Stimulated activated CD8-positive, alpha-beta memory T cell treated with anti-CD3 and anti-CD28 coated beads, Interleukin-7, amount 100 ng/mL, for 4 hours (primary cell): ENCODE data around the gene COL8A1.
"Not testable (repeated sequence)": the region's sequence is repeated elsewhere in the genome, so short reads cannot be mapped to it uniquely, and the experiment has no call there.

Experiments
- DNase-seq, 2 donors: peaks; one replicate each; pipeline ENCODE4 v3.0.0-alpha.2; 2020; ENCODE audit warnings: low read depth in 2 of 2

COL8A1 gene

DNA sequence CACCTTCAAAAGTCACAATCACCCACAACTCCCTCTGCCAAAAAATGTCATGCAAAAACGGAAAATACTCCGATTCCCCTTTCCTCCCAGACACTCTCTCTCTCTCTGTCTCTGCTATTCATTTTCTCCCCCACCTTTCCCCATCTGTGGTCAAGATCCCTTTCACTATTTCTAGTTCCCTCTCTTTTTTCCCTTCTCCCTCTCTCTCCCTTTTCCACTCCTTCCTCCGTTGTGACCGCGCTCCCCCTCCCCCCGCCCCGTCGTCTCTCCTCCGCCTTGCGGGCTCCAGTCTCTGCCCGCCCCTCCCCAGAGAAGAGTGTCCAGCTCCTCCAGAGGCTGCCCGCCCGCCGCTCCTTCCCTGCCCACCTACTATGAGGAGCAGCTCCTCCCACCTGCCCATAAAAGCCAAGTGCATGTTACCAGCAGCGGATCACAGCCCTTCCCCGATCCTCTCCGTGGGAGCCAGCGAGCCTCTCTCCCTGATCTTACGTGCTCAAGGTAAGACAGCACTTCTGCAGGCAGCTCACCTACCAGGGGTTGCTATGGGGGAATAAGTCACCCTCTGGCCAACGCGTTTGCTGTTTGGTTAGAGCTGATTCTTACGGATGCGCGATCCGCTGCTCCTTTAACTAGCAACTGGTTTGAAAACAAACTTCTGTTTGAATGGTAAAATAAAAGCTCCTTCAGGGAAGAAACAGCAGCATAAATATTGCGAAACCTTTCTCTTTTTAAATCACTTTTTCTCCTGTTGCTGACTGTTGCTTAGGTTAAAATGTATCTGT, at the start of gene COL8A1:
Gene COL8A1 (plus strand): TSS at position 428 of the 782 bp plus-strand sequence. CDS start 152,089 bp downstream, outside the sequence.
- DNase-seq = no peak

DNA sequence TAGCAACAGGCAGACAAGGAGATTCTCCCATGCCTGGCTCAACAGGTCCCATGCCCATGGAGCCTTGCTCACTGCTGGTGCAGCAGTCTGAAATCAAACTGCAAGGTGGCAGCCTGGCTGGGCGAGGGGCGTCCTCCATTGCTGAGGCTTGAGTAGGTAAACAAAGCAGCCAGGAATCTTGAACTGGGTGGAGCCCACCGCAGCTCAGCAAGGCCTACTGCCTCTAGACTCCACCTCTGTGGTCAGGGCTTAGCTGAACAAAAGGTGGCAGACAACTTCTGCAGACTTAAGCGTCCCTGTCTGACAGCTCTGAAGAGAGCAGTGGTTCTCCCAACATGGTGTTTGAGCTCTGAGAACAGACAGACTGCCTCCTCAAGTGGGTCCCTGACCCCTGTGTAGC, 49.2 kb upstream of the COL8A1 start:
- DNase-seq = not testable (repeated sequence)

DNA sequence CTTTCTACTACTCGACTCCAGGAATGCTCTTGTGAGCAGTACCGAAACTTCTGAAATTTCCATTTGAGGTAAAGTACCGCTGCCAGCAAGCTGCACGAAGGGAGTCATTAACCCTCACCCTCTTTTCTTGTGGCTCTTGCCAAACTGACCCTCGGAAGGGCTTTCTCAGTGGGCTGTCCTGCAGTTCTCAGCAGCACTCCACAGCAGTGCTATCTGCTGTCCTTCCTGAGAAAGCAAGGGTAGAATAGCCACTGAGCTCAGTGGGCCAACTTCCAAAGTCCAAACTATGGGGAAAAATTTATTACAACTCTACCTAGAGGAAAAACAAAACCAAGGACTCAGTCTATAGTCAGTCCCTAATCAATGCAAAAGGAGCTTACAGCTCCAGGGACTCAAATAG, 38.5 kb upstream of the COL8A1 start:
- DNase-seq = no peak

DNA sequence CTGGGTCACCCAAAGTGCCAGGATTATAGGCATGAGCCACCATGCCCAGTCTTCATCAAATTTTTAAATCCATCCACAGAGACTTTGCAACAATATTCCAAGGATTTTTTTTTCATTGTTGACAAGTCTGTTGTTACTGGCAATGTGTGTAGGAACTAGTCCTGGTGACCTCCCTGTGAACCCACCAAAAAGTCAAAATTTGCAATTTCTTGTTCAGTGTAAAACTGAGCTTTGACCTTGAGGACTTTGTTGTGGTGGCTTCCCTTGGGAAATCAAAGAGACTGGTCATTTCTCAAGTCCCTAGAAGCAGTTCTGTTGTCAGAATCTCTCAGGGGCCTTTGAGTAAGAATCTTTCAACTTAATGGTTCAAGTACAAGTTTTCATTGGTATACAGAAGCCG, 36.9 kb upstream of the COL8A1 start:
- DNase-seq = no peak

DNA sequence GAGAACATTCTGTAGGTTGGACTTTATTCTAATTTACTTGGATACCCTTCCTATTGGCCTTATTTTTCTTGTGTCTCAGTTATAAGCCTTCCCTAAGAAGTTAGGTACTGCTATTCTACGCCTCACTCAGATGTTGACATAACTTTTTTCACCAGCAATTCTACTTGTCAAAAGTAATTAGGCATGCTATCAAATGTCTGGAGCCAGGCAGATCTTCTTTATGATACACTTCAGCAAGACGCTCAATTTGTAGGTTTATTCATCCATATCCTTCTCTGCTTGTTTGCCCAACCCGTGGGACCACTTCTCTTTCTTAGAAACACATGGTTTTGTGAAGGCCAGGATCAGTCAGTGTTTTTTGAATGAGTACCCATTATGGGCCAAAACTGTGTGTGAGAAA, 36.2 kb upstream of the COL8A1 start:
- no peak for DNase-seq

DNA sequence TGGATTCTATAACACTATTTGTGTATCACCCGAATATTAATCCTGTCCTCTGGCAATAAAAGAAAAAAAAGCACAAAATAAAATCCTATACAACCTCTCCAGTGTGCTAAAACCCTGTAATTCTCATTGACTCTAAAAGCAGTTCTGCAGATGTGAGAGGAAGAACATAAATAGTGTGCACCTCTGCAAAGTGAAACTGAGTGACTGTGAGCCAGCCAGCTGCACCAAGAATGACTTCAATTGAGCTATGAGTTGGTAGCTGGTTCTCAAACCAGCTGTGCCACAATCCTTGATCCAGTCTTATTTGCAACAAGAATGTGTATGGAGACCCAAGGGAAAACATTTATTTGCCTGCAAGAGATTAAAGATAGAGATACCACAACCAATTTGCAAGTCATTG, 31.2 kb upstream of the COL8A1 start:
- DNase-seq = no peak

DNA sequence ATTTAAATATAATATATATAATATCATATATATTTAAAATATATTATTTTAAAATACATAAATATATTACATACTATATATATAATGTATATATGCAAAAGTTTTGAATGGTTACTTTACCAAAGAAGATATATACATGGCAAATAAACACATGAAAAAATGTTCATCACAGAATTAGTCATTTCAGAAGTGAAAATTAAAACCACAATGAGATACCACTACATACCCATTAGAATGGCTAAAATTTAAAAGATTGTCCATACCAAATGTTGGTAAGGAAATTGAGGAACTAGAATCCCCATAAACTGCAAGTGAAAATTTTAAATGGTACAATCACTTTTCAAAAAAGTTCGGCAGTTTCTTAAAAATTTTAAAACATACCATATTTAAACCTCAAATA, 23.6 kb upstream of the COL8A1 start:
- no peak for DNase-seq

DNA sequence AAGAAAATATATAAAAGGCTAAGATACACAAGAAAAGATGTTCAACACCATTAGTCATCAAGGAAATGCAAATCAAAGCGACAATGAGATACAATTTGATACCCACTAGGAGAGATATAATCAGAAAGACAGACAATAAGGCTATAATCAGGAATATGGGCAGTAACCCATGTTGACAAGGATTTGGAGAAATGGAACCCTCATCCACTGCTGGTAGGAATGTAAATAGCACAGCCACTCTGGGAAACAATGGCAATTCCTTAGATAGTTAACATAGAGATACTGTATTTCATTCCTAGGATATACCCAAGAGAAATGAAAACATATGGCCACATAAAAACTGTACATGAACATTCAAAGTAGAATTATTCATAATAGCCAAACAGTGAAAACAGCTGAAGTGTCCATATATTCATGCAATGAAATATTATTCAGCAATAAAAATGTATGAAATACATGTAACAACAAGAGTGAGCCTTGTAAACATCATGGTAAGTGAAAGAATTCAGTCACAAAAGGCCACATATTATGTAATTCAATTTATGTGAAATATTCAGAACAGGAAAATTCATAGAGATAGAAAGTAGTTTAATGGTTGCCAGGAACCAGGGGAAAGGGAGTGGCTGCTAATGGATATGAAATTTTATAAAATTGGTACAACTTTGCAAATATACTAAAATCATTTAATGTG, 18.2 kb upstream of the COL8A1 start:
- no peak for DNase-seq

DNA sequence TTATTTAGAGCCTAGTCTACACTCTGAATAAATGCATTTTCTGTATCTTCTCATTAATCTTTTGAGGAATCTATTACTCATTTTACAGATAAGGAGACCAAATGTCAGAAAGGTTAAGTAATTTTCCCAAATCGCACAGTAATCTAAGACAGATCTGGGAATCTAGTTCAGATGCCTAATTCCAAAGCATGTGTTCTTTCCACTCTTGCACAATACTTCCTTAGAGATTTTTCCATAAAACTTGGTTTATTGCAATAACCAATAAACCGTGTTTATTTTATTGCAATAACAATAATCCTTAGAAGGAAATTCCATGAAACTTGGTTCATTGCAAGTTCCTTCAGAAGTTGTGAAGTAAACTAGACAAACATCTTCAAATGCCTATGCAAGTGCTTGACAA, 17.4 kb upstream of the COL8A1 start:
- no peak for DNase-seq

DNA sequence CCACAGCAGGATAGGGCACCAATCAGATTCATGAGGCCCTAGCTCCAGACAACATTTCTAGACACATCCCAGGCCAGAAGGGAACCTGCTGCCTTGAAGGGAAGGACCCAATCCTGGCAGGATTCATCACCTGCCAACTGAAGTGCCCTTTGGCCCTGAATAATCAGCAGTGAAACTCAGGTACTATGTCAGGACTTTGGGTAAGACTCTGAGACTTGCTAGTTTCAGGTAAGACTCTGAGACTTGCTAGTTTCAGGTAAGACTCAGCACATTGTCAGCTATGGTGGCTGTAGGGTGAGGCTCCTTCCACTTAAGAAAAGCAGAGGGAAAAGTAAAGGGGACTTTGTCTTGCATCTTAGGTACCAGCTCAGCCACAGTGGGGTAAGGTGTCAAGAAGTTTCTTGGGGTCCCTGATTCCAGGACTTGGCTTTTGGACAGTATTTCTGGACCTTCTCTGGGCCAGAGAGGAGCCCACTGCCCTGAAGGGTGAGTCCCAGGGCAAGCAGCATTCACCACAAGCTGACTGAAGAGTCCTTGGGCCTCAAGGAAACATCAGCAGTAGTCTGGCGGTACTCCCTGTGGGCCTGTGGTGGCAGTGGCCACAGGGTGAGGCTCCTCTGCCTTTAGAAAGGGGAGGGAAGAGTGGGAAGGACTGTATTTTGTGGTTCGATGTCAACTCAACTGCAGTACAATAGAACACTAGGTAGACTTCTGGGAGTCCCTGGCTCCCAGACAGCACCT, 13.7 kb upstream of the COL8A1 start:
- DNase-seq = no peak

DNA sequence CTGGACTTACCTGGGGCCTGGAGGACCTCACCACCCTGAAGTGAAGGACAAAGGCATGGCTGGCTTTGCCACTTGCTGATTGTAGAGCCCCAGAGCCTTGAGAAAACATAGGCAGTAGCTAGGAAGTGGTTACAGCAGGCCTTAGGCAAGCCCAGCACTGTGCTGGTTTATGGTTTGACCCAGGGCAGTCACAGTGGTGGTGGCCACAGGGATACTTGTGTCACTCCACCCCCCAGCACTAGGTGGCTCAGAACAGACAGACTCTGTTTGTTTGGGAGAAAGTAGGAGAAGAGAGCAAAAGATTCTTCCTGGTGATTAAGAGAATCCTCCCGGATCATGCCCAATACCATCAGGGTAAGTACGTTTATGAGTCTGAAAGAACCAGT, 13.2 kb upstream of the COL8A1 start:
- no peak for DNase-seq

DNA sequence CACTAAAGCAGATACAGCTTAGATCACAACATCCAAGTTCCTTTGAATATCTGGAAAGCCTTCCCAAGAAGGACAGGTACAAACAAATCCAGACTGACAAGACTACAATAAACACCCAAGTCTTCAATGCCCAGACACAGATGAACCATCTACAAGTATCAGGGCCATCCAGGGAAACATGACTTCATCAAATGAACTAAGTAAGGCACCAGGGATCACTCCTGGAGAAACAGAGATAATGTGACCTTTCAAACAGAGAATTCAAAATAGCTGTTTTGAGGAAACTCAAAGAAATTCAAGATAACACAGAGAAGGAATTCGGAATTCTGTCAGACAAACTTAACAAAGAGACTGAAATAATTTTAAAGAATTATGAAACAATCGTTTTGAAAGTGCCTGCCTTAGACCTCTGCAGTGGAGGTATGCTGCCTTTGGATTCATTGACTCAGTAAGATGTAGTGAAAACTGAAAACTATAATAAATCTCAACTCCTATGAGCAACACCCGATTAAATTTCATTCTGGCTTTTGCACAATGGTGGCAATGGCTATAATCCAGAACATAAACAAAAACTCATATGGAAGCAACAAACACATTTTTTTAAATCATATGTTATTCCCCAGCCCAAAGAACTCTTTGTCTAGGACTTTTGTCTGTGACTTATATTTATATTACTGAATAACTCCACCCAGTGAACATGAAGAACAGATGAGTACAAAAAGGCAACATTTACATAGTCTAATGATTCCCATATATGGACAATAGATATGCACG, 12.6 kb upstream of the COL8A1 start:
- no peak for DNase-seq

DNA sequence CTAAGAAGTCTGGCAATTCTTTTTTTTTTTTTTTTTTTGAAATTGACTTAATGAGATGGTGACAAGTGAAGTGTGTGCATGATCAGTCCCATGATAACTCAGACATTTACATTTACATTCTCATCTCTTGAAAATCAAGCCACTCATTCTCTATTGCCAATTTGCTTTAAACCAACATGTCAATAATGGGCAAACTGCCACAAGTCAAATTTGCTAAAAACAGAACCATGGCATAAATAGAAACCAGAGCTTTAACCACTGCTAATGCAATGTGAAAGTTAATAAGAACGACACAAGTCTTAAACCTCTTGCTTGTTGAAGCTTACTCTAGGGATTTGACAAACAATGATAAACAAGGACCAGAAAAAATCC, 12.0 kb upstream of the COL8A1 start:
- no peak for DNase-seq

DNA sequence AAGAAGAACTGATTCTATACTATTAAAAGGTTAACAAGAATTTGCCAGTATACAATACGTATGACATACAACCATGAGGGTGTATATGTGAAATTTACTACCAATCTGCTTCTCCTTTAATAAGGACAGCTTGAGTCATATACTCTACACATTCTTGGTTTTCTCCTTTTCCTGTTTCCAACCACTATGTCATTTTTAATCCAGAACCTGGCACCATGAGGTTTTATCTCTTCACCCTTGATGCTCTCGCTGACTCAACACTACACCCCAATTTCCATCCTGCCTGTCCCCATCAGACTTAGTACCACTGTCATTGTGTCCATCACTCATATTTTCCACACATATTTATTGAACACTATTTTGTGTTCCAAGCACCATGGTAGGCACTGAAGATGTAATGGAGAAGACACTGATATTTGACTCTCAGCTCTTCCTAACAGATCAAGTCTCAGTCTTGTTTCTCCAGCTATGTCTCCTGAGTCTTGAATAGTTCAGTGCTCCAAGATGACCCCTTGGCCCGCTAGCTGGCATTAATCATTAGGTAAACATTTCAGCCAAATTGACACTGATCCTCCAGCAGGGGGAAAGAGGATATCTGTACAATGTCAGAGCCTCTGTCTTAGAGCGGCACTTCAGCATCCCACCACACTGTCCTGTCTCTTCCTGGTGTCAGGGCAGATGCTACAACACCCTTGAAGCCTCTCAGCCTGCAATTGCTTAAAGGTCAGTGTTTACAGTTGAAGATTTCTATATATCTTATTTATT, 11.2 kb upstream of the COL8A1 start:
- DNase-seq = no peak

DNA sequence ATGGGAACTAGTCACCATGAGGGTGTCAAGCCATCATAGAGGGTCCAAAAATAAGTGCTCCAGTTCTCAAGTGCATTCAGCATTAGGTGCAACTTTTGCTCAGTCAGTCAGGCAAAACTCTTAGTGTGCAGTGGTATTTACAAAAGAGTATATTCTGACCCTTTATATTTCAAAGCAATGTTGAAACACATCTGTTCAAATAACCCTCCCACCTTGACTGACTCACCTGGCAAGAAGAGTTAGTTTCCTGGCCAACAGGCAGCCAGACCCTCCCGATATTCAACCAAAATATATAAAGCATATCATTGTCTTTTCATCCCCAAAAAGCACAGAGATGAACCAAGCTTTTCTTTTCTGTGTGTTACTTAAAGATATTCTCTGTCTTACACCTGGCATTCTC, 7.6 kb upstream of the COL8A1 start:
- no peak for DNase-seq

DNA sequence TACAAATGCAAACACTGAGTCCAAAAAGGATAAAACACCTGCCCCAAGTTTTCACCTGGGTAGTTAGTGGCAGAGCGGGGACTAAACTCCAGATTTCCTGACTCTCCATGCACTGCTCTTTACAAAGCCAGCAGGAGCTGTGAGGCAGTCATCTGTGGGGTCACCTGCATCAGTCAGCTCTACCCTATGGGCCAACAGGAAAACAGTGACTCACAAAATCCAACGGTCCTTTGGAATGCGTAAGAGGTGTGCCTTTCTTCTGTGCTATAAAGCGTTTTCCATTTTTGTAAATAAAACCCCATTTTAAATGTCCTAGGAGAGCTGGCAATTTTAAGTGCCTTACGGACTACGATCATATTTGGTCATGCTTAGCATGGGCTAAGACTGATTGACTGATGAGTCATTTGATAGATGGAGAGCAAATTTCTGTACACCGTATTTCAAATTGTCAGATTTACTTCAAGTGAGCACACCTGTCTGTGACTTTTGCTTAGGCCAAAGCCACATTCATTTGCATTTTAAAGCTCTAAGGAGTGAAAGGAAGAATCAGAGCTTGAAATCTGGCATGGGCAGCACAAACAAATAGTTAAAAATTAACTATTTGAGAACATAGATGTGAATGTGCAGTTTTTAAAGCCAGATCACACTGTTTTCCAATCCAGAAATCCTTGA, 4.4 kb upstream of the COL8A1 start:
- DNase-seq = no peak

DNA sequence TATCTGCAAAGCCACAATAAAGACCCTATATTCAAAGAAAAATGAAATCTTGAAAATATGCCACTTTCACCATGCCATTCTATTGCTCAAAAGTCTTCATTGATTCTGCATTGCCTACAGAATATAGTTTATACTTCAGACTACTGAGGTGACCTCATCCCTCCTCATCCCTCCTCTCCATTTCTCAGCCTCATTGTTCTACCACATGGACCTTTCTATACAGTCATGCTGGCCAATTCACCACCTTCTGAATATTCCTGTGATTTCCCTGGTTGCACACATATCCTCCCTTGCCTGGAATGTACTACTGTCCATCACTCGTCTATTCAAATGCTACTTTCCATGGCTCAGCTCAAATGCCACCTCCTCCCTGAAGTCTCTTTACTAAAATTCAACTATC, 3.5 kb upstream of the COL8A1 start:
- no peak for DNase-seq

DNA sequence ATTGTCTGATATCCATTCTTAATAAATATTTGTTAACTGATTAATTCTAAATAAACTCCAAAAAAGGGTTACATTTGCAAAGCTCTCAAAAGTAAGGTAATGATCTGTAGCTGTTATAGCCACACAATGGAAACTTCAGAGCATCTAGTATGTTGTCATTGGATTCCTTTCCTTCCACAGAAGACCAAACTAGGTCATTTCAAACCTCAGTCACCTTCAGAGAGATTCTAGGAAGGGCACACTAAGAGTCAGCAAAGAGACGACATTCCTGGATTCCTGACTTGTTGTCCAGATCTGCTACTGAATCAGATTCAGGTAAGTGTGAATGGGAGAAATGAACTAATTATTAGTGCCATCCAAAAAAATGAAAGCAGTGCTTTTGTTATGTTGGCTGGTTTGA, 3.0 kb upstream of the COL8A1 start:
- no peak for DNase-seq

DNA sequence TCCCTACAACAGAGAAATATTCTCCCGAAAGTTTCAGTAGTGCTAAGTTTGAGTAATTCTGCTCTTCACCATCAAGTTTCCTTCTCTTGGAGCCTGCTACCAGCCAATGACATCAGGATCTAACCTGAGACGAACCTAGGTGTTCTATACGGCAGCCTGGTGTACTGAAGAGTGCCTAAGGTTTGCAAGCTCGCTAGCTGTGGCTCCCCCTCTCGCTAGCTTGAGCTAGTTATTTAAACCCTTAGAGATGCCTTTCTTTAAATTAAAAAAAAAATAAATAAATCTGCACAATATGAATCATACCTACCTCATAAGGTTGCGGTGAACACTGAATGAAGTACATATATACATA, 1.4 kb upstream of the COL8A1 start:
- no peak for DNase-seq

DNA sequence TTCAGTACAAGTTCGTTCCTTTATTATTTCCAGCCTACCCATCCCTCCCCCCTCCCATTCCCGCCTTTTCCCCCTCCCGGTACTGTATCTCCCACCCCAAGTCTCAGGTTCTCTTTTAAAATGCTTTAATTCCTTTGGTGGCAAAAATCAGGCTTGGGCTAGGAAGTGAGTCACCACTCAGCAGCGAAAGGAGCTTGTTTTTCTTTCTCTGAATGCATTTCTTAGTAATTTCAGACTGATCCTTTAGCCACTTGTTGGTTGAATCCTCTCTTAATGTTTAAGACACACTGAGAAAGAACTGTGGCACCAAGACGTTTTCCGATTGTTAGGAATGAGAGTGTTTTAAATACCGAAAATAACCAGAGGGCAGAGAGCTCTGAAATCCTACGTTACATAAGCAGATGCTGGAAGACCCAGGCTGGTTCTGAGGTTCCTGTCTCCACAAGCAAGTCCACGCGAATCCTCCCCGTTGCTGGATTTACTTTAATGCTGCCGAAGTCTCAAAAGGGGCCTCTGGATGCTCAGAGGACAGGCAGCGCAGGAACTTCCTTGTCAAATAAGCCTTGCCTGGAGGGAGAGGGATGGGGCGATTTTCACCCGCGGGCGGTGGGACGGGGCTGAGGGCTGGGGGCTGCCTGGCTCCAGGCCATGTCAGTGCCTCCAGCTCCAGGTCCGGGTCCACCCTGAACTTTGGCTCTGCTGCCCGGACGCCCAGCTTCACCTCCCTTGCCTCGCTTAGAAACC, 854 bp upstream of the COL8A1 start:
- DNase-seq = no peak
